DOHH2 (cell line): Measurements from ENCODE around the gene CHMP2B.

Experiments used
- H3F3A ChIP-seq: fragments of 200-600 bp; sonication (generic), shearing (Covaris generic); 2 replicates; pipeline ENCODE4 v1.6.0; 2016; ENCODE audit warnings: antibody characterized with exemption, mild to moderate bottlenecking; ENCODE audit not compliant: control insufficient read depth, insufficient read depth
- H3K27ac ChIP-seq: fragments of 200-600 bp; sonication (generic); 2 replicates; pipeline ENCODE4 v1.5.1; 2014; ENCODE audit warnings: low read depth, mild to moderate bottlenecking, low read length, moderate library complexity
- H3K27me3 ChIP-seq: fragments of 200-600 bp; sonication (generic); 2 replicates; pipeline ENCODE4 v1.6.1; 2014; ENCODE audit warnings: mild to moderate bottlenecking, low read length, mixed read lengths; ENCODE audit not compliant: control insufficient read depth
- H3K36me3 ChIP-seq: fragments of 200-600 bp; sonication (generic); 2 replicates; pipeline ENCODE4 v1.6.1; 2014; ENCODE audit warnings: mild to moderate bottlenecking, low read length, moderate library complexity, mixed read lengths; ENCODE audit not compliant: control insufficient read depth
- H3K4me1 ChIP-seq: fragments of 200-600 bp; sonication (generic); 2 replicates; pipeline ENCODE4 v1.6.1; 2014; ENCODE audit warnings: mild to moderate bottlenecking, low read length, mixed read lengths; ENCODE audit not compliant: control insufficient read depth
- H3K4me2 ChIP-seq: fragments of 200-600 bp; sonication (generic); 2 replicates; pipeline ENCODE4 v1.6.0; 2014; ENCODE audit warnings: mild to moderate bottlenecking, low read length, moderate library complexity
- H3K4me3 ChIP-seq: fragments of 200-600 bp; sonication (generic); 2 replicates; pipeline ENCODE4 v1.5.1; 2014; ENCODE audit warnings: mild to moderate bottlenecking, low read length, mixed read lengths
- H3K79me2 ChIP-seq: fragments of 200-600 bp; sonication (generic); 2 replicates; pipeline ENCODE4 v1.6.1; 2014; ENCODE audit warnings: mild to moderate bottlenecking, low read length, mixed read lengths; ENCODE audit not compliant: control insufficient read depth
- H3K9me2 ChIP-seq: fragments of 200-600 bp; sonication (generic); replicated peaks from 2 replicates; pipeline ENCODE4 v1.6.1; 2014; ENCODE audit warnings: mild to moderate bottlenecking, low read length, mixed read lengths; ENCODE audit not compliant: control insufficient read depth
- H3K9me3 ChIP-seq: fragments of 200-600 bp; sonication (generic); 2 replicates; pipeline ENCODE4 v1.6.1; 2014; ENCODE audit warnings: antibody characterized with exemption, low read length, mixed read lengths; ENCODE audit not compliant: control insufficient read depth, insufficient read depth
- H4K20me1 ChIP-seq: fragments of 200-600 bp; sonication (generic); 2 replicates; pipeline ENCODE4 v1.6.0; 2014; ENCODE audit warnings: low read depth, mild to moderate bottlenecking, antibody characterized with exemption, low read length, moderate library complexity; ENCODE audit not compliant: control insufficient read depth, insufficient read depth
- CTCF ChIP-seq: fragments of 200-600 bp; sonication (generic); IDR thresholded peaks from one replicate; pipeline ENCODE4 v1.5.1; 2014; ENCODE audit warnings: antibody characterized with exemption, mild to moderate bottlenecking, low read depth, low read length; ENCODE audit not compliant: poor library complexity, severe bottlenecking
- EZH2phosphoT487 ChIP-seq: fragments of 200-600 bp; sonication (generic); IDR thresholded peaks from 2 replicates; pipeline ENCODE4 v1.6.1; 2017; ENCODE audit warnings: borderline replicate concordance, mild to moderate bottlenecking, antibody characterized with exemption, low read length, moderate library complexity, mixed read lengths

CHMP2B gene

GRCh38 chr3:87206070-87206469 lies 21.0 kb upstream of the CHMP2B start:
- H3K4me3 ChIP-seq: no peak overlapping the region
- no peaks in the 10 kb centered on the region for H3K36me3 ChIP-seq
- H3K27ac ChIP-seq: no peak overlapping the region
- peaks cover 5% of the 10 kb centered on the region for H3K27me3 ChIP-seq
- no peaks in the 10 kb centered on the region for H4K20me1 ChIP-seq
- TF ChIP-seq CTCF (no peak), EZH2phosphoT487 (no peak)
- H3F3A ChIP-seq: no peaks in the 10 kb centered on the region
- no peak overlapping the region for H3K4me2 ChIP-seq
- H3K4me1 ChIP-seq: no peaks in the 10 kb centered on the region
- no peaks in the 10 kb centered on the region for H3K79me2 ChIP-seq
- no peaks in the 10 kb centered on the region for H3K9me2 ChIP-seq
- H3K9me3 ChIP-seq: no peaks in the 10 kb centered on the region

- Histone ChIP-seq H3K9me2 (no peaks in the 10 kb centered on the region), H3K4me1 (no peaks in the 10 kb centered on the region), H3K4me3 (no peak overlapping the region), H4K20me1 (no peaks in the 10 kb centered on the region), H3K9me3 (no peaks in the 10 kb centered on the region), H3F3A (no peaks in the 10 kb centered on the region), H3K27ac (no peak overlapping the region), H3K27me3 (peaks cover 5% of the 10 kb centered on the region), H3K36me3 (no peaks in the 10 kb centered on the region), H3K79me2 (no peaks in the 10 kb centered on the region), H3K4me2 (no peak overlapping the region)
- TF ChIP-seq EZH2phosphoT487: no peak
- no peak for TF ChIP-seq CTCF
Measured at GRCh38 chr3:87206635-87207034, 20.5 kb upstream of the CHMP2B start.

GRCh38 chr3:87207460-87207859 lies 19.6 kb upstream of the CHMP2B start:
- Histone ChIP-seq H3K4me3 (no peak overlapping the region), H3K9me3 (no peaks in the 10 kb centered on the region), H3K36me3 (no peaks in the 10 kb centered on the region), H3K79me2 (no peaks in the 10 kb centered on the region), H4K20me1 (no peaks in the 10 kb centered on the region), H3K4me1 (no peaks in the 10 kb centered on the region), H3K27ac (no peak overlapping the region), H3K4me2 (no peak overlapping the region), H3F3A (no peaks in the 10 kb centered on the region), H3K27me3 (peaks cover 8% of the 10 kb centered on the region), H3K9me2 (no peaks in the 10 kb centered on the region)
- TF ChIP-seq EZH2phosphoT487 (no peak), CTCF (no peak)

GRCh38 chr3:87209111-87209510 lies 18.0 kb upstream of the CHMP2B start:
- no peaks in the 10 kb centered on the region for H3K36me3 ChIP-seq
- H3K27me3 ChIP-seq: peaks cover 8% of the 10 kb centered on the region
- H3K4me3 ChIP-seq: no peak overlapping the region
- H3K9me2 ChIP-seq: no peaks in the 10 kb centered on the region
- H3F3A ChIP-seq: no peaks in the 10 kb centered on the region
- no peaks in the 10 kb centered on the region for H4K20me1 ChIP-seq
- no peaks in the 10 kb centered on the region for H3K9me3 ChIP-seq
- TF ChIP-seq CTCF (no peak), EZH2phosphoT487 (no peak)
- H3K4me1 ChIP-seq: no peaks in the 10 kb centered on the region
- no peak overlapping the region for H3K4me2 ChIP-seq
- no peaks in the 10 kb centered on the region for H3K79me2 ChIP-seq
- H3K27ac ChIP-seq: no peak overlapping the region
